GM23338 (cell line): Measurements from ENCODE around the gene INPP4B. TPM values are rescaled to one million over a fixed set of nuclear protein-coding genes. Genes with fewer than 3 reads are reported as not detected.

Source experiments
- ATAC-seq: fragments of 200-7000 bp; cut with Tn5 transposase; 3 replicates; pipeline ENCODE4 v1.9.1; 2020
- DNase-seq: peaks from one replicate; pipeline ENCODE4 v3.0.0-alpha.2; 2015; ENCODE audit warnings: low spot score
- H2AFZ ChIP-seq: fragments of 200-600 bp; sonication (generic); 2 replicates; pipeline ENCODE4 v1.8.0; 2016; ENCODE audit warnings: antibody characterized with exemption, mild to moderate bottlenecking, moderate library complexity
- H3F3A ChIP-seq: fragments of 200-600 bp; sonication (generic); replicated peaks from 2 replicates; pipeline ENCODE4 v1.8.0; 2017; ENCODE audit warnings: antibody characterized with exemption, mixed run types, low read depth
- H3K27ac ChIP-seq: fragments of 200-600 bp; sonication (generic); 2 replicates; pipeline ENCODE4 v1.6.1; 2016; ENCODE audit warnings: low read depth
- H3K27me3 ChIP-seq: fragments of 200-600 bp; sonication (generic); 2 replicates; pipeline ENCODE4 v1.8.0; 2016; ENCODE audit warnings: mild to moderate bottlenecking, mixed run types, moderate library complexity; ENCODE audit not compliant: insufficient read depth
- H3K36me3 ChIP-seq: fragments of 200-600 bp; sonication (generic); 2 replicates; pipeline ENCODE4 v1.8.0; 2016; ENCODE audit warnings: mild to moderate bottlenecking; ENCODE audit not compliant: insufficient read depth
- H3K4me1 ChIP-seq: fragments of 200-600 bp; sonication (generic); 2 replicates; pipeline ENCODE4 v1.8.0; 2016; ENCODE audit warnings: mild to moderate bottlenecking, moderate library complexity; ENCODE audit not compliant: insufficient read depth
- H3K4me2 ChIP-seq: fragments of 200-600 bp; sonication (generic); 2 replicates; pipeline ENCODE4 v1.7.1; 2017; ENCODE audit warnings: mixed run types
- H3K4me3 ChIP-seq: fragments of 200-600 bp; sonication (generic); 2 replicates; pipeline ENCODE4 v1.6.1; 2016; ENCODE audit warnings: mixed run types
- H3K79me2 ChIP-seq: fragments of 200-600 bp; sonication (generic); replicated peaks from 2 replicates; pipeline ENCODE4 v1.8.0; 2017; ENCODE audit warnings: mild to moderate bottlenecking; ENCODE audit not compliant: insufficient read depth
- H3K9me2 ChIP-seq: fragments of 200-600 bp; sonication (generic); 2 replicates; pipeline ENCODE4 v1.8.0; 2017; ENCODE audit not compliant: insufficient read depth
- H4K20me1 ChIP-seq: fragments of 200-600 bp; sonication (generic); replicated peaks from 2 replicates; pipeline ENCODE4 v1.8.0; 2017; ENCODE audit warnings: mild to moderate bottlenecking; ENCODE audit not compliant: insufficient read depth
- H3K27ac Mint-ChIP-seq: 2 replicates; pipeline ENCODE4 v1.8.0; 2020; ENCODE audit warnings: inconsistent platforms, mild to moderate bottlenecking, moderate library complexity, mixed read lengths
- H3K27me3 Mint-ChIP-seq: 3 replicates; pipeline ENCODE4 v1.8.0; 2022; ENCODE audit warnings: low read depth, mild to moderate bottlenecking, moderate library complexity, mixed read lengths, inconsistent platforms; ENCODE audit not compliant: insufficient read depth, poor library complexity
- H3K36me3 Mint-ChIP-seq: 3 replicates; pipeline ENCODE4 v1.8.0; 2021; ENCODE audit warnings: low read depth, mild to moderate bottlenecking, inconsistent platforms, moderate library complexity, mixed read lengths
- H3K4me1 Mint-ChIP-seq: 3 replicates; pipeline ENCODE4 v1.8.0; 2020; ENCODE audit warnings: mild to moderate bottlenecking, inconsistent platforms, mixed read lengths
- H3K4me3 Mint-ChIP-seq: 3 replicates; pipeline ENCODE4 v1.8.0; 2021; ENCODE audit warnings: moderate library complexity, mild to moderate bottlenecking, inconsistent platforms, mixed read lengths
- H3K9me3 Mint-ChIP-seq: 3 replicates; pipeline ENCODE4 v1.8.0; 2020; ENCODE audit warnings: moderate library complexity, mild to moderate bottlenecking, inconsistent platforms, mixed read lengths
- CREB1 ChIP-seq: fragments of 250-450 bp; sonication (Bioruptor Pico); IDR thresholded peaks from 2 replicates; pipeline ENCODE4 v1.5.0; 2020; ENCODE audit warnings: low read depth, mild to moderate bottlenecking, moderate library complexity
- EZH2 ChIP-seq: fragments of 200-600 bp; sonication (generic); IDR thresholded peaks from one replicate; pipeline ENCODE4 v1.8.0; 2017; ENCODE audit warnings: antibody characterized with exemption, mild to moderate bottlenecking, low read depth; ENCODE audit not compliant: unreplicated experiment
- EZH2phosphoT487 ChIP-seq: fragments of 200-600 bp; sonication (generic); IDR thresholded peaks from one replicate; pipeline ENCODE4 v1.8.1; 2018; ENCODE audit warnings: antibody characterized with exemption; ENCODE audit not compliant: unreplicated experiment
- JUNB ChIP-seq: IDR thresholded peaks from one replicate; pipeline ENCODE4 v1.6.1; 2016; ENCODE audit warnings: antibody characterized with exemption; ENCODE audit not compliant: unreplicated experiment
- NANOG ChIP-seq: IDR thresholded peaks from 2 replicates; pipeline ENCODE4 v1.6.1; 2016; ENCODE audit warnings: antibody characterized with exemption, borderline replicate concordance
- POLR2AphosphoS5 ChIP-seq: IDR thresholded peaks from 2 replicates; pipeline ENCODE4 v1.6.1; 2016; ENCODE audit warnings: antibody characterized with exemption, low read depth
- STAT1 ChIP-seq: IDR thresholded peaks from one replicate; pipeline ENCODE4 v1.6.1; 2016; ENCODE audit warnings: antibody characterized with exemption; ENCODE audit not compliant: unreplicated experiment
- ZNF114 ChIP-seq: fragments of 250-450 bp; sonication (Bioruptor Pico); IDR thresholded peaks from 2 replicates; pipeline ENCODE4 v1.5.0; 2020; ENCODE audit warnings: mild to moderate bottlenecking, moderate library complexity
- ZNF331 ChIP-seq: fragments of 250-450 bp; sonication (Bioruptor Pico); IDR thresholded peaks from 2 replicates; pipeline ENCODE4 v1.5.0; 2020; ENCODE audit warnings: low read depth, mild to moderate bottlenecking, moderate library complexity
- polyA plus RNA-seq: library from polyadenylated mRNA; unstranded; fragments of >200 nt; fragmentation: Nextera tagmentation; extraction: Ambion mirVana; gene quantifications from 2 replicates; pipeline ENCODE4 v1.2.1, GENCODE V29; 2016
- total RNA-seq: library from RNA; depleted of rRNA; stranded (reverse); fragments of >200 nt; shearing (Covaris generic); gene quantifications from 2 replicates; pipeline ENCODE4 v1.2.3, GENCODE V29; 2014
- TF ChIP-seq, protein P1 (sequence below): IDR thresholded peaks from one replicate; pipeline ENCODE4 v1.6.1; 2018; ENCODE audit warnings: antibody characterized with exemption; ENCODE audit not compliant: unreplicated experiment
- TF ChIP-seq, protein P2 (sequence below), 2 experiments: fragments of 200-600 bp in 1 of 2; sonication (generic) in 1 of 2; conservative IDR thresholded peaks; 2 replicates each; pipeline versions ENCODE4 v1.5.1 to v1.6.1; 2016 to 2017; ENCODE audit warnings: antibody characterized with exemption in 2 of 2, low read depth in 2 of 2, mild to moderate bottlenecking in 2 of 2, moderate library complexity in 1 of 2
- TF ChIP-seq, protein P3 (sequence below): IDR thresholded peaks from 2 replicates; pipeline ENCODE4 v1.6.1; 2016; ENCODE audit warnings: antibody characterized with exemption
- TF ChIP-seq, protein P4 (sequence below): fragments of 250-450 bp; sonication (Bioruptor Pico); IDR thresholded peaks from 2 replicates; pipeline ENCODE4 v1.5.0; 2020; ENCODE audit warnings: mild to moderate bottlenecking, moderate library complexity

INPP4B gene
- total and polyA plus RNA-seq, 2 experiments from 2014 or later, result 0.11 to 0.14 TPM

- TF ChIP-seq ZNF331 (CRISPR knock-in tag) (no peak), ZNF114 (CRISPR knock-in tag) (no peak), STAT1 (no peak), POLR2AphosphoS5 (no peak)
- TF ChIP-seq, protein P1, sequence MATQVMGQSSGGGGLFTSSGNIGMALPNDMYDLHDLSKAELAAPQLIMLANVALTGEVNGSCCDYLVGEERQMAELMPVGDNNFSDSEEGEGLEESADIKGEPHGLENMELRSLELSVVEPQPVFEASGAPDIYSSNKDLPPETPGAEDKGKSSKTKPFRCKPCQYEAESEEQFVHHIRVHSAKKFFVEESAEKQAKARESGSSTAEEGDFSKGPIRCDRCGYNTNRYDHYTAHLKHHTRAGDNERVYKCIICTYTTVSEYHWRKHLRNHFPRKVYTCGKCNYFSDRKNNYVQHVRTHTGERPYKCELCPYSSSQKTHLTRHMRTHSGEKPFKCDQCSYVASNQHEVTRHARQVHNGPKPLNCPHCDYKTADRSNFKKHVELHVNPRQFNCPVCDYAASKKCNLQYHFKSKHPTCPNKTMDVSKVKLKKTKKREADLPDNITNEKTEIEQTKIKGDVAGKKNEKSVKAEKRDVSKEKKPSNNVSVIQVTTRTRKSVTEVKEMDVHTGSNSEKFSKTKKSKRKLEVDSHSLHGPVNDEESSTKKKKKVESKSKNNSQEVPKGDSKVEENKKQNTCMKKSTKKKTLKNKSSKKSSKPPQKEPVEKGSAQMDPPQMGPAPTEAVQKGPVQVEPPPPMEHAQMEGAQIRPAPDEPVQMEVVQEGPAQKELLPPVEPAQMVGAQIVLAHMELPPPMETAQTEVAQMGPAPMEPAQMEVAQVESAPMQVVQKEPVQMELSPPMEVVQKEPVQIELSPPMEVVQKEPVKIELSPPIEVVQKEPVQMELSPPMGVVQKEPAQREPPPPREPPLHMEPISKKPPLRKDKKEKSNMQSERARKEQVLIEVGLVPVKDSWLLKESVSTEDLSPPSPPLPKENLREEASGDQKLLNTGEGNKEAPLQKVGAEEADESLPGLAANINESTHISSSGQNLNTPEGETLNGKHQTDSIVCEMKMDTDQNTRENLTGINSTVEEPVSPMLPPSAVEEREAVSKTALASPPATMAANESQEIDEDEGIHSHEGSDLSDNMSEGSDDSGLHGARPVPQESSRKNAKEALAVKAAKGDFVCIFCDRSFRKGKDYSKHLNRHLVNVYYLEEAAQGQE, result no peak
Measured at GRCh38 chr4:142352712-142353111, 493.4 kb downstream of the INPP4B start (continued).

- Histone ChIP-seq H3K4me3 (no peak overlapping the region), H3K79me2 (no peaks in the 10 kb centered on the region), H3K36me3 (no peaks in the 10 kb centered on the region), H3K27me3 (no peaks in the 10 kb centered on the region), H3F3A (no peaks in the 10 kb centered on the region), H2AFZ (no peak overlapping the region), H3K9me2 (no peaks in the 10 kb centered on the region), H3K4me1 (no peaks in the 10 kb centered on the region), H3K27ac (no peak overlapping the region), H4K20me1 (no peaks in the 10 kb centered on the region), H3K4me2 (no peak overlapping the region)
- Mint-ChIP-seq H3K4me1 (peaks cover 13% of the 10 kb centered on the region; the same call in 2 of the 3 replicates), H3K27me3 (no peaks in the 10 kb centered on the region), H3K27ac (no peak overlapping the region), H3K4me3 (no peak overlapping the region), H3K36me3 (no peaks in the 10 kb centered on the region), H3K9me3 (no peaks in the 10 kb centered on the region)
- ATAC-seq (no peak), DNase-seq (no peak)
- TF ChIP-seq EZH2 (no peak), NANOG (no peak), EZH2phosphoT487 (no peak), ZNF114 (CRISPR knock-in tag) (no peak), STAT1 (no peak), JUNB (no peak), CREB1 (CRISPR knock-in tag) (no peak), ZNF331 (CRISPR knock-in tag) (no peak), POLR2AphosphoS5 (no peak)
- TF ChIP-seq, protein P2, sequence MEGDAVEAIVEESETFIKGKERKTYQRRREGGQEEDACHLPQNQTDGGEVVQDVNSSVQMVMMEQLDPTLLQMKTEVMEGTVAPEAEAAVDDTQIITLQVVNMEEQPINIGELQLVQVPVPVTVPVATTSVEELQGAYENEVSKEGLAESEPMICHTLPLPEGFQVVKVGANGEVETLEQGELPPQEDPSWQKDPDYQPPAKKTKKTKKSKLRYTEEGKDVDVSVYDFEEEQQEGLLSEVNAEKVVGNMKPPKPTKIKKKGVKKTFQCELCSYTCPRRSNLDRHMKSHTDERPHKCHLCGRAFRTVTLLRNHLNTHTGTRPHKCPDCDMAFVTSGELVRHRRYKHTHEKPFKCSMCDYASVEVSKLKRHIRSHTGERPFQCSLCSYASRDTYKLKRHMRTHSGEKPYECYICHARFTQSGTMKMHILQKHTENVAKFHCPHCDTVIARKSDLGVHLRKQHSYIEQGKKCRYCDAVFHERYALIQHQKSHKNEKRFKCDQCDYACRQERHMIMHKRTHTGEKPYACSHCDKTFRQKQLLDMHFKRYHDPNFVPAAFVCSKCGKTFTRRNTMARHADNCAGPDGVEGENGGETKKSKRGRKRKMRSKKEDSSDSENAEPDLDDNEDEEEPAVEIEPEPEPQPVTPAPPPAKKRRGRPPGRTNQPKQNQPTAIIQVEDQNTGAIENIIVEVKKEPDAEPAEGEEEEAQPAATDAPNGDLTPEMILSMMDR (conservative IDR thresholded peaks at IDR 0.05; ENCODE audit: low read depth in 2 of 2), result no peak
- TF ChIP-seq, protein P3, sequence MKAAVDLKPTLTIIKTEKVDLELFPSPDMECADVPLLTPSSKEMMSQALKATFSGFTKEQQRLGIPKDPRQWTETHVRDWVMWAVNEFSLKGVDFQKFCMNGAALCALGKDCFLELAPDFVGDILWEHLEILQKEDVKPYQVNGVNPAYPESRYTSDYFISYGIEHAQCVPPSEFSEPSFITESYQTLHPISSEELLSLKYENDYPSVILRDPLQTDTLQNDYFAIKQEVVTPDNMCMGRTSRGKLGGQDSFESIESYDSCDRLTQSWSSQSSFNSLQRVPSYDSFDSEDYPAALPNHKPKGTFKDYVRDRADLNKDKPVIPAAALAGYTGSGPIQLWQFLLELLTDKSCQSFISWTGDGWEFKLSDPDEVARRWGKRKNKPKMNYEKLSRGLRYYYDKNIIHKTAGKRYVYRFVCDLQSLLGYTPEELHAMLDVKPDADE, result no peak
- TF ChIP-seq, protein P4, sequence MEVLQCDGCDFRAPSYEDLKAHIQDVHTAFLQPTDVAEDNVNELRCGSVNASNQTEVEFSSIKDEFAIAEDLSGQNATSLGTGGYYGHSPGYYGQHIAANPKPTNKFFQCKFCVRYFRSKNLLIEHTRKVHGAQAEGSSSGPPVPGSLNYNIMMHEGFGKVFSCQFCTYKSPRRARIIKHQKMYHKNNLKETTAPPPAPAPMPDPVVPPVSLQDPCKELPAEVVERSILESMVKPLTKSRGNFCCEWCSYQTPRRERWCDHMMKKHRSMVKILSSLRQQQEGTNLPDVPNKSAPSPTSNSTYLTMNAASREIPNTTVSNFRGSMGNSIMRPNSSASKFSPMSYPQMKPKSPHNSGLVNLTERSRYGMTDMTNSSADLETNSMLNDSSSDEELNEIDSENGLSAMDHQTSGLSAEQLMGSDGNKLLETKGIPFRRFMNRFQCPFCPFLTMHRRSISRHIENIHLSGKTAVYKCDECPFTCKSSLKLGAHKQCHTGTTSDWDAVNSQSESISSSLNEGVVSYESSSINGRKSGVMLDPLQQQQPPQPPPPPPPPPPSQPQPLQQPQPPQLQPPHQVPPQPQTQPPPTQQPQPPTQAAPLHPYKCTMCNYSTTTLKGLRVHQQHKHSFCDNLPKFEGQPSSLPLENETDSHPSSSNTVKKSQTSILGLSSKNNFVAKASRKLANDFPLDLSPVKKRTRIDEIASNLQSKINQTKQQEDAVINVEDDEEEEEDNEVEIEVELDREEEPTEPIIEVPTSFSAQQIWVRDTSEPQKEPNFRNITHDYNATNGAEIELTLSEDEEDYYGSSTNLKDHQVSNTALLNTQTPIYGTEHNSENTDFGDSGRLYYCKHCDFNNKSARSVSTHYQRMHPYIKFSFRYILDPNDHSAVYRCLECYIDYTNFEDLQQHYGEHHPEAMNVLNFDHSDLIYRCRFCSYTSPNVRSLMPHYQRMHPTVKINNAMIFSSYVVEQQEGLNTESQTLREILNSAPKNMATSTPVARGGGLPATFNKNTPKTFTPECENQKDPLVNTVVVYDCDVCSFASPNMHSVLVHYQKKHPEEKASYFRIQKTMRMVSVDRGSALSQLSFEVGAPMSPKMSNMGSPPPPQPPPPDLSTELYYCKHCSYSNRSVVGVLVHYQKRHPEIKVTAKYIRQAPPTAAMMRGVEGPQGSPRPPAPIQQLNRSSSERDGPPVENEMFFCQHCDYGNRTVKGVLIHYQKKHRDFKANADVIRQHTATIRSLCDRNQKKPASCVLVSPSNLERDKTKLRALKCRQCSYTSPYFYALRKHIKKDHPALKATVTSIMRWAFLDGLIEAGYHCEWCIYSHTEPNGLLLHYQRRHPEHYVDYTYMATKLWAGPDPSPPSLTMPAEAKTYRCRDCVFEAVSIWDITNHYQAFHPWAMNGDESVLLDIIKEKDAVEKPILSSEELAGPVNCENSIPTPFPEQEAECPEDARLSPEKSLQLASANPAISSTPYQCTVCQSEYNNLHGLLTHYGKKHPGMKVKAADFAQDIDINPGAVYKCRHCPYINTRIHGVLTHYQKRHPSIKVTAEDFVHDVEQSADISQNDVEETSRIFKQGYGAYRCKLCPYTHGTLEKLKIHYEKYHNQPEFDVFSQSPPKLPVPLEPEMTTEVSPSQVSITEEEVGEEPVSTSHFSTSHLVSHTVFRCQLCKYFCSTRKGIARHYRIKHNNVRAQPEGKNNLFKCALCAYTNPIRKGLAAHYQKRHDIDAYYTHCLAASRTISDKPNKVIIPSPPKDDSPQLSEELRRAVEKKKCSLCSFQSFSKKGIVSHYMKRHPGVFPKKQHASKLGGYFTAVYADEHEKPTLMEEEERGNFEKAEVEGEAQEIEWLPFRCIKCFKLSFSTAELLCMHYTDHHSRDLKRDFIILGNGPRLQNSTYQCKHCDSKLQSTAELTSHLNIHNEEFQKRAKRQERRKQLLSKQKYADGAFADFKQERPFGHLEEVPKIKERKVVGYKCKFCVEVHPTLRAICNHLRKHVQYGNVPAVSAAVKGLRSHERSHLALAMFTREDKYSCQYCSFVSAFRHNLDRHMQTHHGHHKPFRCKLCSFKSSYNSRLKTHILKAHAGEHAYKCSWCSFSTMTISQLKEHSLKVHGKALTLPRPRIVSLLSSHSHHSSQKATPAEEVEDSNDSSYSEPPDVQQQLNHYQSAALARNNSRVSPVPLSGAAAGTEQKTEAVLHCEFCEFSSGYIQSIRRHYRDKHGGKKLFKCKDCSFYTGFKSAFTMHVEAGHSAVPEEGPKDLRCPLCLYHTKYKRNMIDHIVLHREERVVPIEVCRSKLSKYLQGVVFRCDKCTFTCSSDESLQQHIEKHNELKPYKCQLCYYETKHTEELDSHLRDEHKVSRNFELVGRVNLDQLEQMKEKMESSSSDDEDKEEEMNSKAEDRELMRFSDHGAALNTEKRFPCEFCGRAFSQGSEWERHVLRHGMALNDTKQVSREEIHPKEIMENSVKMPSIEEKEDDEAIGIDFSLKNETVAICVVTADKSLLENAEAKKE, result no peak
Measured at GRCh38 chr4:142351958-142352357, 494.1 kb downstream of the INPP4B start.
